Measurements from ENCODE around the gene GNAL.

DNA sequence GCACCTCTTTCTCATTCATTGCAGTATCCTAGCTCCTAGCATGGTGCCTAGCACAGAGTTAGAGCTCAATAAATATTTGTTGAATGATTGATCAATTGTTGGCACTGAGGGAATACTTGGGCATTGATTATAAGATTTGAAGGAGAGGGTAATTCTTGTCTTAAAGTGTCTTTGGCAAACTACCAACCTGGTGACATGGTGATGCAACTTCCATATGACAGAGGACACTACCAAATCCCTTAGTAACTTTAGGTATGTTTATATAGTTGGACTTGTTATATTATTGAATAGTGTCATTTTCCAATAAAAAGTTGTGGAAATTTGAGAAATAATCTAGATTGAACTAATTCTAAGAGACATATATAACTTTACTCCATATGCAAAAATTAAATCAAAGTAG is 103.6 kb downstream of the GNAL start:
- TF ChIP-seq POLR2AphosphoS5 (IDR thresholded peaks at IDR 0.05), result no peak
- TF ChIP-seq, protein P1, sequence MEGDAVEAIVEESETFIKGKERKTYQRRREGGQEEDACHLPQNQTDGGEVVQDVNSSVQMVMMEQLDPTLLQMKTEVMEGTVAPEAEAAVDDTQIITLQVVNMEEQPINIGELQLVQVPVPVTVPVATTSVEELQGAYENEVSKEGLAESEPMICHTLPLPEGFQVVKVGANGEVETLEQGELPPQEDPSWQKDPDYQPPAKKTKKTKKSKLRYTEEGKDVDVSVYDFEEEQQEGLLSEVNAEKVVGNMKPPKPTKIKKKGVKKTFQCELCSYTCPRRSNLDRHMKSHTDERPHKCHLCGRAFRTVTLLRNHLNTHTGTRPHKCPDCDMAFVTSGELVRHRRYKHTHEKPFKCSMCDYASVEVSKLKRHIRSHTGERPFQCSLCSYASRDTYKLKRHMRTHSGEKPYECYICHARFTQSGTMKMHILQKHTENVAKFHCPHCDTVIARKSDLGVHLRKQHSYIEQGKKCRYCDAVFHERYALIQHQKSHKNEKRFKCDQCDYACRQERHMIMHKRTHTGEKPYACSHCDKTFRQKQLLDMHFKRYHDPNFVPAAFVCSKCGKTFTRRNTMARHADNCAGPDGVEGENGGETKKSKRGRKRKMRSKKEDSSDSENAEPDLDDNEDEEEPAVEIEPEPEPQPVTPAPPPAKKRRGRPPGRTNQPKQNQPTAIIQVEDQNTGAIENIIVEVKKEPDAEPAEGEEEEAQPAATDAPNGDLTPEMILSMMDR (IDR thresholded peaks at IDR 0.05), result no peak
